Measurements from ENCODE around the gene MRPL22.

DNA sequence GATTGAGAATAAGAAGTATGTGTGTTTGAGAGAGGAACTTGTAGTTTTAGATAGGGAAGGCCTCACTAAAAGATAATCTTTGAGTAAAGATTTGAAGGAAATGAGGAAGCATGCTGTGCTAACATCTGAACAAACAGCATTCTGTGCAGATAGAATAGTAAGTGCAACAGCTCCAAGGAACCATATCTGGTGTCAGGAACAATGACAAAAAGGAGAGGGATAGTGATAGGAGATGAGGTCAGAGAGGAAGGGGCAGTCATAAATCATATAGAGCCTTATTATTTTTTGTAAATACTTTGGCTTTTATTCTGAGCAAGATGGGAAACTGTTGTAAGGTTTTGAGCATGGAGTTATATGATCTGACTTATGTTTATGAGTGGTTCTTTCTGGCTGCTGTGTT lies 3.8 kb downstream of the MRPL22 start:
- no peak for TF ChIP-seq POLR2A (IDR thresholded peaks at IDR 0.05)
- TF ChIP-seq, protein P1, sequence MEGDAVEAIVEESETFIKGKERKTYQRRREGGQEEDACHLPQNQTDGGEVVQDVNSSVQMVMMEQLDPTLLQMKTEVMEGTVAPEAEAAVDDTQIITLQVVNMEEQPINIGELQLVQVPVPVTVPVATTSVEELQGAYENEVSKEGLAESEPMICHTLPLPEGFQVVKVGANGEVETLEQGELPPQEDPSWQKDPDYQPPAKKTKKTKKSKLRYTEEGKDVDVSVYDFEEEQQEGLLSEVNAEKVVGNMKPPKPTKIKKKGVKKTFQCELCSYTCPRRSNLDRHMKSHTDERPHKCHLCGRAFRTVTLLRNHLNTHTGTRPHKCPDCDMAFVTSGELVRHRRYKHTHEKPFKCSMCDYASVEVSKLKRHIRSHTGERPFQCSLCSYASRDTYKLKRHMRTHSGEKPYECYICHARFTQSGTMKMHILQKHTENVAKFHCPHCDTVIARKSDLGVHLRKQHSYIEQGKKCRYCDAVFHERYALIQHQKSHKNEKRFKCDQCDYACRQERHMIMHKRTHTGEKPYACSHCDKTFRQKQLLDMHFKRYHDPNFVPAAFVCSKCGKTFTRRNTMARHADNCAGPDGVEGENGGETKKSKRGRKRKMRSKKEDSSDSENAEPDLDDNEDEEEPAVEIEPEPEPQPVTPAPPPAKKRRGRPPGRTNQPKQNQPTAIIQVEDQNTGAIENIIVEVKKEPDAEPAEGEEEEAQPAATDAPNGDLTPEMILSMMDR (IDR thresholded peaks at IDR 0.05), result no peak
